HAP-1 (cell line): ENCODE data around the gene ARGLU1.

Source experiments
- DNase-seq, 2 experiments: peaks; one replicate each; pipeline ENCODE4 v3.0.0-alpha.2; 2016 to 2020; ENCODE audit warnings: low spot score in 2 of 2
- H3K27me3 ChIP-seq: fragments of 250-450 bp; sonication (Bioruptor Pico); 2 replicates; pipeline ENCODE4 v1.5.1; 2020; ENCODE audit warnings: low read depth, mild to moderate bottlenecking, moderate library complexity
- H3K36me3 ChIP-seq: fragments of 250-450 bp; sonication (Bioruptor Pico); replicated peaks from 2 replicates; pipeline ENCODE4 v1.5.1; 2020; ENCODE audit warnings: mild to moderate bottlenecking
- H3K4me1 ChIP-seq: fragments of 250-450 bp; sonication (Bioruptor Pico); 2 replicates; pipeline ENCODE4 v1.5.1; 2020; ENCODE audit warnings: mild to moderate bottlenecking
- H3K4me3 ChIP-seq: fragments of 250-450 bp; sonication (Bioruptor Pico); 2 replicates; pipeline ENCODE4 v1.5.1; 2020; ENCODE audit warnings: mild to moderate bottlenecking, moderate library complexity
- H3K9me3 ChIP-seq: fragments of 250-450 bp; sonication (Bioruptor Pico); 2 replicates; pipeline ENCODE4 v1.5.1; 2020; ENCODE audit warnings: mild to moderate bottlenecking, moderate library complexity
- in situ Hi-C: fragments of 300-500 bp; cut with MboI; formaldehyde crosslinking; loops from 3 replicates; pipeline ENCODE4 v1.14.3; 2020; ENCODE audit warnings: low sequenced_read_pairs, inconsistent platforms, mixed read lengths

Gene ARGLU1

GRCh38 chr13:106532111-106532929 lies 35.6 kb downstream of the ARGLU1 start:
- no peaks in the 10 kb centered on the region for H3K9me3 ChIP-seq
- H3K36me3 ChIP-seq = no peaks in the 10 kb centered on the region
- in situ Hi-C loops = loop anchor here (25.0 kb wide), 1 partner anchor 445 kb away; no protein-coding TSS in a partner anchor
- H3K4me1 ChIP-seq = peaks cover 38% of the 10 kb centered on the region
- no peak overlapping the region for H3K4me3 ChIP-seq
- H3K27me3 ChIP-seq = no peaks in the 10 kb centered on the region
- DNase-seq = no peak

GRCh38 chr13:106530980-106531481 lies 36.9 kb downstream of the ARGLU1 start:
- peak overlapping the region; percentile 1; the same call in 1 of the 2 replicates for H3K4me3 ChIP-seq
- in situ Hi-C loops = loop anchor here (25.0 kb wide), 1 partner anchor 444 kb away; no protein-coding TSS in a partner anchor
- no peaks in the 10 kb centered on the region for H3K9me3 ChIP-seq
- DNase-seq = peak; percentile 38 to 71
- no peaks in the 10 kb centered on the region for H3K36me3 ChIP-seq
- H3K4me1 ChIP-seq = peaks cover 38% of the 10 kb centered on the region
- H3K27me3 ChIP-seq = no peaks in the 10 kb centered on the region

DNA sequence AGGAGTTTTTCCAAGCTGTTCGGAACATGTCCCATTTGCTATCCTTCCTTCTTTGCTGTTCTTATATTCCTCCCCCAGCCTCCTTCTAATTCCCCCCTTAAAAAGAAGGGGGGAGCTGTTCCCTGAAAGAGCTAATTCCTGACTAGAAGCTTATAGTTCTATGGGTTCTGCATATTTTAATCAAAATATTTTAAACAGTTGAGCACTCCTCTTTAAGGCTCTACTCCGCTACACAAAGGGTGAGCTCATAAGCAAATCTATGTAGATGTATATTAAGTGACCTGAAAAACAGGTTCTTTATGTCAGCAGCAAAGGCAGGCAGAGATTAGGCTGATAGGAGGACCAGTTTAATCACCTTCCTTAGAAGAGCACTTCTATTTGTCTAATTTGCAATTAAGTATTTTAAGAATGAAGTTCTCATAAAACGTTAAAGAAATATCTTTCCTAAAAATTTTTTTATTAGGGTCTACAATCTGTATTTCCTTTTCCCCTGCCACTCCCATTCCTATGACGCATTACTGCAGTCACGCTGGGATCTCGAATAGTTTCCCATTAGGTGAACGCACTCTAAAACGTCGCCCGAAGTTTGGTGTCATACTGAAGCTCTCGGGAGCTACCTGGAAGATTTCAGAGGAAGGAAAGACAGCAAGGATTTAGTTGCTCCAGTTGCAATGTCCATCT lies 37.6 kb downstream of the ARGLU1 start:
- DNase-seq = peak; percentile 40 to 78
- in situ Hi-C loops = loop anchor here (25.0 kb wide), 1 partner anchor 443 kb away; no protein-coding TSS in a partner anchor
- H3K9me3 ChIP-seq = no peaks in the 10 kb centered on the region

GRCh38 chr13:106529415-106530170 lies 38.3 kb downstream of the ARGLU1 start:
- Histone ChIP-seq H3K4me3 (no peak overlapping the region), H3K36me3 (no peaks in the 10 kb centered on the region), H3K4me1 (peaks cover 35% of the 10 kb centered on the region), H3K27me3 (no peaks in the 10 kb centered on the region), H3K9me3 (no peaks in the 10 kb centered on the region)
- peak; percentile 84 to 97 for DNase-seq
- in situ Hi-C loops = loop anchor here (25.0 kb wide), 1 partner anchor 442 kb away; no protein-coding TSS in a partner anchor

More for the DNA sequence above, 37.6 kb downstream of the ARGLU1 start:
- no peaks in the 10 kb centered on the region for H3K36me3 ChIP-seq
- no peaks in the 10 kb centered on the region for H3K27me3 ChIP-seq
- H3K4me3 ChIP-seq = peak overlapping the region; percentile 1; the same call in 1 of the 2 replicates
- peaks cover 35% of the 10 kb centered on the region for H3K4me1 ChIP-seq

DNA sequence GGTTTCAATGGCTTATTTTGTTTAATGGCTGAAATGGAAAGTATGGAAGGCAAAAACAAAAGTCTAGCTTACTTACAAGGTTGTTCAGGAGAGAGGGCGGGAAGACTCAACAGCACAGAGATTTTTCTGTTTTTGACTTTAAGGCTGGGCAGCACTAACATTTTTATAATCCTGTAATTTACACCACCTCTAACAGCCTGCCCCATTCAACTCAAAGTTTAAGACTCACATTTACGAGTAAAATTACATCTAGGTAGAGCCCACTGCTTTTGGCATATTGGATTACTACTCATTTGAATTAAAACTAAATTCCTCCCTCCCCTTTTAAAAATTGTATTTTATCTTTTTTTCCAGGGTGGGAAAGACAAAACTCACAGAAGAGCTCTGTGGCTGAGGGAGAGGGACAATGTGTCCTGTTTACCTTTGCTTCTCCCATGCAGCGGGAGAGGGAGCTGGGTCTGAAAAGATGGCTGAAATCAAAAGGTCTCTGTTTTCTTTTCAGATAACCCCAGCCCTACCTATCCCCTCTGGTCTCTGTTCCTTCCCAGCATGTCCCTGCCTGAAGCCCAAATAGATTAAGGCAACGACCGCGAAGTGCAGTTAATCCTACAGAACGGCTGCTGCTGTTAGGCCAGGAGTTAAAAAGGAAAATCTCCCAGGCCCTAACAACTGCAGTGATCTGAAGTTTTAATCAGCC lies 39.1 kb downstream of the ARGLU1 start:
- Histone ChIP-seq H3K9me3 (no peaks in the 10 kb centered on the region), H3K4me1 (peaks cover 35% of the 10 kb centered on the region), H3K36me3 (no peaks in the 10 kb centered on the region), H3K27me3 (no peaks in the 10 kb centered on the region), H3K4me3 (no peak overlapping the region; the same call in 1 of the 2 replicates)
- peak in 1 of 2 experiments; percentile 51 for DNase-seq
- in situ Hi-C loops = loop anchor here (25.0 kb wide), 1 partner anchor 442 kb away; no protein-coding TSS in a partner anchor

DNA sequence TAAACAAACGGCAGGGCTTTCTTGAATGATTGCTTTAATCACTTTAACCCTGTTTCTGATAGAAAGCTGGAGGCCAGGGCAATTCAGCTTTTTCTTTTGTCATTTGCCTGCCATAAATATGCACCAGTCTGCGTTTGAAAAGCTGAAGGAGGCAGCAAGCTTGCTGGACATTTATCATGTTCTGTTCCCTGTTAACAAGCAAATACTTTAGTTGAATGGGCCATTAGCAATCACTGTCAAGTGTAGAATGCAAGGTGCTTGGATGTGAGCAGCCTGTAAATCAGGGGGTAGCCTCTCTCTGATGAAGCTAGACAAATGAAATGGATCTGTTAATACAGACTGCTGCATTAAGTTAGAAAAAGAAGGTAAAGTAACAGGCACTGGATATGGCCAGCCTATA lies 40.1 kb downstream of the ARGLU1 start:
- peak; percentile 63 to 91 for DNase-seq
- Histone ChIP-seq H3K36me3 (no peaks in the 10 kb centered on the region), H3K9me3 (no peaks in the 10 kb centered on the region), H3K4me3 (no peak overlapping the region), H3K27me3 (no peaks in the 10 kb centered on the region), H3K4me1 (peaks cover 35% of the 10 kb centered on the region)
- in situ Hi-C loops = loop anchor here (25.0 kb wide), 1 partner anchor 441 kb away; no protein-coding TSS in a partner anchor

DNA sequence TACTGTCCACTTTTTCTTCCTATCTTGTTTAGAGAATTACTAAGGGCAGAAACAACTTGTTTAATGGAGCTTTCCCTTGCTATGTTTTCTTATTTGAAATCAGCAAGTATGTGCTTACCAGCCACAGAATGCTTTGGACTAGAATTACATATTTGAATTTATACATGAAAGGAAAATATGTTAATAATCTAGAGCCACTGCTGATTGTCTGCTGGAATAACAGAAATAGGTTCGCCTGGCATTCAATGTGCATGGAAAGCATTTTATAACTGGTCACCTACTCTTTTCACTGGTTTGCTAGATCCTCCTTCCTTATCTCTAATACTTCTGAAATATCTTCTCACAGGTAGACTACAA lies 40.5 kb downstream of the ARGLU1 start:
- Histone ChIP-seq H3K9me3 (no peaks in the 10 kb centered on the region), H3K27me3 (0 out of 2 replicates have a peak, but pooled peaks cover under 1% of the 10 kb centered on the region), H3K4me1 (peaks cover 37% of the 10 kb centered on the region), H3K36me3 (no peaks in the 10 kb centered on the region), H3K4me3 (no peak overlapping the region)
- in situ Hi-C loops = loop anchor here (25.0 kb wide), 1 partner anchor 440 kb away; no protein-coding TSS in a partner anchor
- DNase-seq = no peak

GRCh38 chr13:106526738-106527444 lies 41.0 kb downstream of the ARGLU1 start:
- DNase-seq = no peak
- Histone ChIP-seq H3K4me3 (no peak overlapping the region), H3K27me3 (0 out of 2 replicates have a peak, but pooled peaks cover 2% of the 10 kb centered on the region), H3K9me3 (no peaks in the 10 kb centered on the region), H3K36me3 (no peaks in the 10 kb centered on the region), H3K4me1 (peaks cover 40% of the 10 kb centered on the region)
- in situ Hi-C loops = loop anchor here (25.0 kb wide), 1 partner anchor 440 kb away; no protein-coding TSS in a partner anchor

GRCh38 chr13:106525865-106526264 lies 42.1 kb downstream of the ARGLU1 start:
- in situ Hi-C loops = loop anchor here (25.0 kb wide), 1 partner anchor 439 kb away; no protein-coding TSS in a partner anchor
- Histone ChIP-seq H3K4me3 (no peak overlapping the region), H3K27me3 (0 out of 2 replicates have a peak, but pooled peaks cover 2% of the 10 kb centered on the region), H3K9me3 (no peaks in the 10 kb centered on the region), H3K36me3 (no peaks in the 10 kb centered on the region), H3K4me1 (peaks cover 42% of the 10 kb centered on the region)
- DNase-seq = no peak

GRCh38 chr13:106524108-106524507 lies 43.8 kb downstream of the ARGLU1 start:
- Histone ChIP-seq H3K27me3 (0 out of 2 replicates have a peak, but pooled peaks cover 2% of the 10 kb centered on the region), H3K4me1 (peaks cover 36% of the 10 kb centered on the region), H3K4me3 (no peak overlapping the region), H3K36me3 (no peaks in the 10 kb centered on the region), H3K9me3 (no peaks in the 10 kb centered on the region)
- no peak for DNase-seq
- in situ Hi-C loops = no loop called here

DNA sequence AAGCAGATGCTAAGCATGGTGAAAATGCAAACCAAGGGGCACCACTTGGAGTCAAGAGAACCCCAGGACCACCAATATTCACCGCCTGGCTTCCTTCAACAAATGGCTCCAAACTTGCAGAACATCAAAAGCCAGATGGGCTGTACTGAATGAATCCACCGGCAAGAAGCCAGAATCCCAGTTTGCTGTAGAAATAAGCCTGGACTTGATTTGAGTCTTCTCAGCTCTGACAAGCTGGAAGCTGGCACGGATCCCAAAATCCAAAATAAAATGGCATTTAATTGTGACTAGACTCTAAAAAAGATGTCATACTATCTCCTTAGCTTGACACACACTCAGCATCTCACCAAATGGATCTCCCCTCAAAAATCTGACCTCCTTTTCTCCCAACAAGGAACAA lies 44.4 kb downstream of the ARGLU1 start:
- 0 out of 2 replicates have a peak, but pooled peaks cover 2% of the 10 kb centered on the region for H3K27me3 ChIP-seq
- no peaks in the 10 kb centered on the region for H3K36me3 ChIP-seq
- H3K4me1 ChIP-seq = peaks cover 31% of the 10 kb centered on the region
- in situ Hi-C loops = no loop called here
- no peak for DNase-seq
- no peaks in the 10 kb centered on the region for H3K9me3 ChIP-seq
- H3K4me3 ChIP-seq = no peak overlapping the region

- H3K4me1 ChIP-seq = peaks cover 25% of the 10 kb centered on the region
- DNase-seq = no peak
- in situ Hi-C loops = no loop called here
- H3K4me3 ChIP-seq = no peak overlapping the region
- no peaks in the 10 kb centered on the region for H3K9me3 ChIP-seq
- H3K36me3 ChIP-seq = no peaks in the 10 kb centered on the region
- H3K27me3 ChIP-seq = 0 out of 2 replicates have a peak, but pooled peaks cover 2% of the 10 kb centered on the region
These were observed 44.9 kb downstream of the ARGLU1 start for GRCh38 chr13:106522898-106523525.
